IMR-90 (cell line): ENCODE results near the gene CARF. TPM values are rescaled to one million over a fixed set of nuclear protein-coding genes. Genes with fewer than 3 reads are reported as not detected.

Experiments used
- ATAC-seq: fragments of 200-7000 bp; cut with Tn5 transposase; 2 replicates; pipeline ENCODE4 v1.9.1; 2020; ENCODE audit warnings: low read depth, mild to moderate bottlenecking, moderate library complexity
- BruUV-seq: library from RNA; stranded (reverse); fragments of 400-500 nt; replicated peaks from 2 replicates; lab custom pipeline; 2021; lab: Mats Ljungman, UMichigan
- CTCF ChIA-PET: fragments of 300-600 bp; formaldehyde crosslinking; extraction: SDS; loops from one replicate; lab custom pipeline; 2021; ENCODE audit warnings: antibody characterized with exemption; lab: Yijun Ruan, JAX
- POLR2A ChIA-PET: fragments of 300-600 bp; sonication (Branson Sonifier 250); formaldehyde crosslinking; loops from one replicate; lab custom pipeline; 2022; ENCODE audit warnings: antibody characterized with exemption; ENCODE audit not compliant: unreplicated experiment; lab: Charles Lee
- DNase-seq: peaks from one replicate; pipeline ENCODE4 v3.0.0; 2013
- H2AFZ ChIP-seq: replicated peaks from 2 replicates; pipeline ENCODE3; 2013; ENCODE audit warnings: low read length, mild to moderate bottlenecking; ENCODE audit not compliant: poor library complexity
- H2AK5ac ChIP-seq: 2 replicates; pipeline ENCODE4 v1.6.1; 2013; ENCODE audit warnings: low read depth, low read length, inconsistent platforms
- H2AK9ac ChIP-seq: replicated peaks from 2 replicates; pipeline ENCODE3; 2013; ENCODE audit warnings: mild to moderate bottlenecking, low read depth, low read length, moderate library complexity; ENCODE audit not compliant: poor library complexity
- H2BK120ac ChIP-seq: 2 replicates; pipeline ENCODE4 v1.6.1; 2013; ENCODE audit warnings: low read depth, low read length, inconsistent platforms
- H2BK15ac ChIP-seq: 3 replicates; pipeline ENCODE4 v1.6.1; 2013; ENCODE audit warnings: low read depth, low read length, inconsistent platforms
- H2BK20ac ChIP-seq: 2 replicates; pipeline ENCODE4 v1.6.1; 2013; ENCODE audit warnings: low read depth, mild to moderate bottlenecking, inconsistent platforms, low read length, moderate library complexity
- H2BK5ac ChIP-seq: 2 replicates; pipeline ENCODE4 v1.6.1; 2013; ENCODE audit warnings: mild to moderate bottlenecking, low read depth, low read length, inconsistent platforms; ENCODE audit not compliant: poor library complexity, severe bottlenecking
- H3K14ac ChIP-seq: replicated peaks from 2 replicates; pipeline ENCODE4 v1.6.1; 2013; ENCODE audit warnings: low read depth, low read length, inconsistent platforms
- H3K18ac ChIP-seq: 2 replicates; pipeline ENCODE4 v1.6.1; 2013; ENCODE audit warnings: low read depth, low read length, control low read depth
- H3K23ac ChIP-seq: 2 replicates; pipeline ENCODE4 v1.6.1; 2013; ENCODE audit warnings: low read depth, low read length, inconsistent platforms
- H3K27ac ChIP-seq: 2 replicates; pipeline ENCODE4 v1.5.1; 2013; ENCODE audit warnings: mild to moderate bottlenecking, control low read depth, low read length; ENCODE audit not compliant: insufficient read depth
- H3K27me3 ChIP-seq: 2 replicates; pipeline ENCODE4 v1.6.1; 2013; ENCODE audit warnings: low read length; ENCODE audit not compliant: control insufficient read depth, insufficient read depth
- H3K36me3 ChIP-seq: 2 replicates; pipeline ENCODE4 v1.6.1; 2013; ENCODE audit warnings: low read length, mixed read lengths; ENCODE audit not compliant: control insufficient read depth, insufficient read depth
- H3K4ac ChIP-seq: 2 replicates; pipeline ENCODE4 v1.6.1; 2013; ENCODE audit warnings: low read depth, low read length, inconsistent platforms
- H3K4me1 ChIP-seq: 2 replicates; pipeline ENCODE4 v1.6.1; 2013; ENCODE audit warnings: low read length, mixed read lengths; ENCODE audit not compliant: control insufficient read depth, insufficient read depth
- H3K4me2 ChIP-seq: 2 replicates; pipeline ENCODE4 v1.6.1; 2013; ENCODE audit warnings: low read depth, mild to moderate bottlenecking, control low read depth, low read length, moderate library complexity
- H3K4me3 ChIP-seq: 2 replicates; pipeline ENCODE4 v1.5.1; 2013; ENCODE audit warnings: low read depth, mild to moderate bottlenecking, control low read depth, low read length, moderate library complexity; ENCODE audit not compliant: insufficient read depth
- H3K56ac ChIP-seq: 2 replicates; pipeline ENCODE4 v1.6.1; 2013; ENCODE audit warnings: low read length, inconsistent platforms; ENCODE audit not compliant: insufficient read depth; ENCODE audit errors: extremely low read depth
- H3K79me1 ChIP-seq, 2 experiments: 2 replicates each; pipeline ENCODE4 v1.6.1; 2013; ENCODE audit warnings: low read length in 2 of 2, inconsistent platforms in 1 of 2, low read depth in 1 of 2
- H3K9ac ChIP-seq: 2 replicates; pipeline ENCODE4 v1.6.1; 2013; ENCODE audit warnings: low read depth, low read length, control low read depth
- H3K9me1 ChIP-seq: 2 replicates; pipeline ENCODE4 v1.6.1; 2013; ENCODE audit warnings: low read length, inconsistent platforms; ENCODE audit not compliant: insufficient read depth
- H3K9me3 ChIP-seq: 2 replicates; pipeline ENCODE4 v1.6.1; 2013; ENCODE audit warnings: low read length; ENCODE audit not compliant: control insufficient read depth, insufficient read depth
- H4K20me1 ChIP-seq: 2 replicates; pipeline ENCODE4 v1.6.1; 2013; ENCODE audit warnings: low read length, inconsistent platforms; ENCODE audit not compliant: insufficient read depth
- H4K5ac ChIP-seq: 2 replicates; pipeline ENCODE4 v1.6.1; 2013; ENCODE audit warnings: mild to moderate bottlenecking, low read depth, low read length, control low read depth
- H4K8ac ChIP-seq, 2 experiments: 2 replicates each; pipeline ENCODE4 v1.6.1; 2013; ENCODE audit warnings: low read depth in 2 of 2, low read length in 2 of 2, control low read depth in 1 of 2, inconsistent platforms in 1 of 2
- H4K91ac ChIP-seq: 2 replicates; pipeline ENCODE4 v1.6.1; 2013; ENCODE audit warnings: low read depth, low read length, inconsistent platforms; ENCODE audit not compliant: insufficient read depth
- BHLHE40 ChIP-seq: fragments of 150-350 bp; IDR thresholded peaks from 2 replicates; pipeline ENCODE4 v1.6.1; 2016; ENCODE audit warnings: mild to moderate bottlenecking, low read depth, low read length
- CEBPB ChIP-seq: IDR thresholded peaks from 2 replicates; pipeline ENCODE4 v1.6.1; 2012; ENCODE audit warnings: low read depth, low read length, improper control_type of control experiment
- CHD1 ChIP-seq: IDR thresholded peaks from 2 replicates; pipeline ENCODE4 v1.6.1; 2012; ENCODE audit warnings: low read depth, low read length, improper control_type of control experiment
- FOS ChIP-seq: fragments of 150-350 bp; IDR thresholded peaks from 2 replicates; pipeline ENCODE4 v1.6.1; 2016; ENCODE audit warnings: low read depth, low read length
- MAFK ChIP-seq: IDR thresholded peaks from 2 replicates; pipeline ENCODE4 v1.6.1; 2012; ENCODE audit warnings: low read depth, low read length, improper control_type of control experiment
- MAZ ChIP-seq: IDR thresholded peaks from 2 replicates; pipeline ENCODE4 v1.6.1; 2012; ENCODE audit warnings: low read depth, mild to moderate bottlenecking, low read length, improper control_type of control experiment, moderate library complexity, borderline replicate concordance
- MXI1 ChIP-seq: IDR thresholded peaks from 2 replicates; pipeline ENCODE4 v1.6.1; 2012; ENCODE audit warnings: low read depth, mild to moderate bottlenecking, low read length, moderate library complexity, borderline replicate concordance
- NFE2L2 ChIP-seq: fragments of 150-350 bp; IDR thresholded peaks from 2 replicates; pipeline ENCODE4 v1.6.1; 2016; ENCODE audit warnings: low read depth, mild to moderate bottlenecking, low read length
- POLR2A ChIP-seq: IDR thresholded peaks from 2 replicates; pipeline ENCODE4 v1.6.1; 2012; ENCODE audit warnings: mild to moderate bottlenecking, low read depth, low read length
- RAD21 ChIP-seq: IDR thresholded peaks from 2 replicates; pipeline ENCODE4 v1.6.1; 2012; ENCODE audit warnings: low read length, improper control_type of control experiment
- RCOR1 ChIP-seq: IDR thresholded peaks from 2 replicates; pipeline ENCODE4 v1.6.1; 2012; ENCODE audit warnings: mild to moderate bottlenecking, low read length, improper control_type of control experiment; ENCODE audit not compliant: insufficient replicate concordance
- RFX5 ChIP-seq: IDR thresholded peaks from 2 replicates; pipeline ENCODE4 v1.8.0; 2012; ENCODE audit warnings: low read depth, mild to moderate bottlenecking, low read length, moderate library complexity
- SMC3 ChIP-seq: fragments of 150-350 bp; IDR thresholded peaks from 2 replicates; pipeline ENCODE4 v1.6.1; 2016; ENCODE audit warnings: low read depth, mild to moderate bottlenecking, antibody characterized with exemption, low read length, moderate library complexity
- WGBS, 2 experiments: methylation state at CpG; one replicate each; pipeline versions ENCODE4 v1.1.5 to v1.1.7; 2013; ENCODE audit warnings: missing lambda C conversion rate in 2 of 2; ENCODE audit not compliant: insufficient read length in 1 of 2; ENCODE audit errors: extremely low coverage in 2 of 2; 5-methylcytosine and 5-hydroxymethylcytosine counted together
- dilution Hi-C: fragments of 300-500 bp; cut with HindIII; formaldehyde crosslinking; loops from one replicate; pipeline ENCODE4 v1.14.3; 2018; ENCODE audit warnings: low sequenced_read_pairs; ENCODE audit not compliant: unreplicated experiment
- in situ Hi-C: fragments of 300-500 bp; cut with MboI; formaldehyde crosslinking; loops from 3 replicates; pipeline ENCODE4 v1.14.3; 2019; ENCODE audit warnings: low sequenced_read_pairs, inconsistent platforms, mixed read lengths
- intact Hi-C: fragments of 100-400 bp; cut with micrococcal nuclease; formaldehyde crosslinking; loops from 2 replicates; pipeline ENCODE4 v1.10.0; 2022
- polyA plus RNA-seq, 3 experiments: library from polyadenylated mRNA; depleted of rRNA; stranded (reverse); fragments of >200 nt; gene quantifications; 2 replicates each; pipeline ENCODE4 v1.2.3, GENCODE V29; 2012; ENCODE audit warnings: low replicate concordance in 1 of 3
- total RNA-seq: library from RNA; depleted of rRNA; stranded (reverse); fragments of >200 nt; gene quantifications from 2 replicates; pipeline ENCODE4 v1.2.3, GENCODE V29; 2012
- TF ChIP-seq, protein P1 (sequence below): fragments of 150-350 bp; IDR thresholded peaks from 2 replicates; pipeline ENCODE4 v1.6.1; 2017; ENCODE audit warnings: mild to moderate bottlenecking, antibody characterized with exemption, low read length, low read depth
- TF ChIP-seq, protein P2 (sequence below): conservative IDR thresholded peaks from 2 replicates; pipeline ENCODE4 v1.5.1; 2012; ENCODE audit warnings: mild to moderate bottlenecking, low read depth, low read length, improper control_type of control experiment
- TF ChIP-seq, protein P3 (sequence below): fragments of 150-350 bp; IDR thresholded peaks from 2 replicates; pipeline ENCODE4 v1.6.1; 2016; ENCODE audit warnings: low read depth, mild to moderate bottlenecking, low read length, moderate library complexity, borderline replicate concordance

Gene CARF
- total and polyA plus RNA-seq, 2 of the 4 experiments (the other 2 are of a cell fraction), result 2.4 to 5.6 TPM

DNA sequence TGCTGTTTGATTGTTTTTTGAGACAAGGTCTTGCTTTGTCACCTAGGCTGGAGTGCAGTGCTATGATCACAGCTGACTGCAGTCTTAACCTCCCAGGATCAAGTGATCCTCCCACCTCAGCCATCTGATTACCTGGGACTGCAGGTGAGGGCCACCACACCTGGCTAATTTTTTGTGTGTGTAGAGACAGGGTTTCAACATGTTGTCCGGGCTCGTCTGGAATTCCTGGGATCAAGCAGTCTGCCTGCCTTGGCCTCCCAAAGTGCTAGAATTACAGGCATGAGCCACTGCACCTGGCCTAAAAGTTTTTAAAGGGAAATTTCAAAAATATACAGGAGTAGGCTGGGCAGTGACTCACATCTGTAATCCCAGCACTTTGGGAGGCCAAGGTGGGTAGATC lies 22.4 kb downstream of the CARF start:
- Histone ChIP-seq H3K79me1 (peaks cover 0 to 5% of the 10 kb centered on the region in 2 experiments; a peak in 1 of 4 replicates), H4K8ac (no peak overlapping the region), H3K36me3 (peaks cover 7% of the 10 kb centered on the region; the same call in 1 of the 2 replicates), H3K9me3 (no peaks in the 10 kb centered on the region), H3K4me3 (no peak overlapping the region), H2BK120ac (no peak overlapping the region), H4K20me1 (no peaks in the 10 kb centered on the region), H3K4me1 (0 out of 2 replicates have a peak, but pooled peaks cover 1% of the 10 kb centered on the region), H2AK5ac (no peak overlapping the region), H2BK20ac (no peak overlapping the region), H3K4me2 (no peak overlapping the region), H3K14ac (no peak overlapping the region), H3K9me1 (peaks cover 12% of the 10 kb centered on the region; the same call in 1 of the 2 replicates), H2AK9ac (no peak overlapping the region), H4K91ac (no peak overlapping the region), H3K56ac (no peak overlapping the region), H3K27ac (no peak overlapping the region), H2BK5ac (no peak overlapping the region), H2AFZ (no peak overlapping the region), H3K27me3 (no peaks in the 10 kb centered on the region), H3K18ac (no peak overlapping the region), H2BK15ac (no peak overlapping the region), H3K9ac (no peak overlapping the region), H3K23ac (no peak overlapping the region), H3K4ac (no peak overlapping the region), H4K5ac (no peak overlapping the region)
- ATAC-seq (no peak), DNase-seq (no peak)
- in situ Hi-C loops (no loop called here), dilution Hi-C loops (no loop called here), intact Hi-C loops (no loop called here)
- BruUV-seq, result no TSS peak
- ChIA-PET CTCF (no interaction called here), POLR2A (no interaction called here)
- TF ChIP-seq NFE2L2, result no peak
- TF ChIP-seq, protein P1, sequence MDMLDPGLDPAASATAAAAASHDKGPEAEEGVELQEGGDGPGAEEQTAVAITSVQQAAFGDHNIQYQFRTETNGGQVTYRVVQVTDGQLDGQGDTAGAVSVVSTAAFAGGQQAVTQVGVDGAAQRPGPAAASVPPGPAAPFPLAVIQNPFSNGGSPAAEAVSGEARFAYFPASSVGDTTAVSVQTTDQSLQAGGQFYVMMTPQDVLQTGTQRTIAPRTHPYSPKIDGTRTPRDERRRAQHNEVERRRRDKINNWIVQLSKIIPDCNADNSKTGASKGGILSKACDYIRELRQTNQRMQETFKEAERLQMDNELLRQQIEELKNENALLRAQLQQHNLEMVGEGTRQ, result no peak
- no peak for TF ChIP-seq POLR2A
- no peak for TF ChIP-seq RFX5
- TF ChIP-seq, protein P2, sequence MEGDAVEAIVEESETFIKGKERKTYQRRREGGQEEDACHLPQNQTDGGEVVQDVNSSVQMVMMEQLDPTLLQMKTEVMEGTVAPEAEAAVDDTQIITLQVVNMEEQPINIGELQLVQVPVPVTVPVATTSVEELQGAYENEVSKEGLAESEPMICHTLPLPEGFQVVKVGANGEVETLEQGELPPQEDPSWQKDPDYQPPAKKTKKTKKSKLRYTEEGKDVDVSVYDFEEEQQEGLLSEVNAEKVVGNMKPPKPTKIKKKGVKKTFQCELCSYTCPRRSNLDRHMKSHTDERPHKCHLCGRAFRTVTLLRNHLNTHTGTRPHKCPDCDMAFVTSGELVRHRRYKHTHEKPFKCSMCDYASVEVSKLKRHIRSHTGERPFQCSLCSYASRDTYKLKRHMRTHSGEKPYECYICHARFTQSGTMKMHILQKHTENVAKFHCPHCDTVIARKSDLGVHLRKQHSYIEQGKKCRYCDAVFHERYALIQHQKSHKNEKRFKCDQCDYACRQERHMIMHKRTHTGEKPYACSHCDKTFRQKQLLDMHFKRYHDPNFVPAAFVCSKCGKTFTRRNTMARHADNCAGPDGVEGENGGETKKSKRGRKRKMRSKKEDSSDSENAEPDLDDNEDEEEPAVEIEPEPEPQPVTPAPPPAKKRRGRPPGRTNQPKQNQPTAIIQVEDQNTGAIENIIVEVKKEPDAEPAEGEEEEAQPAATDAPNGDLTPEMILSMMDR, result no peak
- no peak for TF ChIP-seq MXI1
- TF ChIP-seq CHD1, result no peak
- TF ChIP-seq FOS, result no peak
- TF ChIP-seq MAFK, result no peak
- TF ChIP-seq RCOR1, result no peak
- TF ChIP-seq, protein P3, sequence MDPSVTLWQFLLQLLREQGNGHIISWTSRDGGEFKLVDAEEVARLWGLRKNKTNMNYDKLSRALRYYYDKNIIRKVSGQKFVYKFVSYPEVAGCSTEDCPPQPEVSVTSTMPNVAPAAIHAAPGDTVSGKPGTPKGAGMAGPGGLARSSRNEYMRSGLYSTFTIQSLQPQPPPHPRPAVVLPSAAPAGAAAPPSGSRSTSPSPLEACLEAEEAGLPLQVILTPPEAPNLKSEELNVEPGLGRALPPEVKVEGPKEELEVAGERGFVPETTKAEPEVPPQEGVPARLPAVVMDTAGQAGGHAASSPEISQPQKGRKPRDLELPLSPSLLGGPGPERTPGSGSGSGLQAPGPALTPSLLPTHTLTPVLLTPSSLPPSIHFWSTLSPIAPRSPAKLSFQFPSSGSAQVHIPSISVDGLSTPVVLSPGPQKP, result no peak
- TF ChIP-seq RAD21, result no peak
- no peak for TF ChIP-seq BHLHE40
- no peak for TF ChIP-seq MAZ
- no peak for TF ChIP-seq CEBPB
- no peak for TF ChIP-seq SMC3
- WGBS, 2 experiments, result no CpG with 5 or more reads among the region's 2 CpGs
